T-helper 2 cell (primary cell): ENCODE results near the gene FAM3D.
A peak's percentile ranks its signal among the peaks of the same experiment; 100 is the strongest.

ENCODE experiments used
- DNase-seq, 5 experiments: peaks; one replicate each; pipeline versions ENCODE4 v3.0.0 to v3.0.0-alpha.2; 2012 to 2022

Gene FAM3D

GRCh38 chr3:58625196-58625824, 41.3 kb downstream of the FAM3D start:
- DNase-seq = peak in 1 of 5 experiments; percentile 41

GRCh38 chr3:58624550-58624949, 42.0 kb downstream of the FAM3D start:
- DNase-seq = no peak

GRCh38 chr3:58623961-58624360, 42.6 kb downstream of the FAM3D start:
- no peak for DNase-seq

GRCh38 chr3:58623478-58623877, 43.1 kb downstream of the FAM3D start:
- no peak for DNase-seq

GRCh38 chr3:58622892-58623291, 43.7 kb downstream of the FAM3D start:
- DNase-seq = no peak

GRCh38 chr3:58622436-58622835, 44.1 kb downstream of the FAM3D start:
- DNase-seq = no peak

GRCh38 chr3:58621086-58621830, 45.3 kb downstream of the FAM3D start:
- DNase-seq = no peak

GRCh38 chr3:58620421-58620820, 46.2 kb downstream of the FAM3D start:
- no peak for DNase-seq

- no peak for DNase-seq
Measured at GRCh38 chr3:58617338-58617761, 49.2 kb downstream of the FAM3D start.

- no peak for DNase-seq
Measured at GRCh38 chr3:58613236-58614132, 53.1 kb downstream of the FAM3D start.

- no peak for DNase-seq
Measured at GRCh38 chr3:58612830-58613229, 53.7 kb downstream of the FAM3D start.

- peak in 1 of 5 experiments; percentile 82 for DNase-seq
Measured at GRCh38 chr3:58609990-58610389, 56.6 kb downstream of the FAM3D start.

GRCh38 chr3:58608648-58609047, 57.9 kb downstream of the FAM3D start:
- DNase-seq = no peak

- peak in 1 of 5 experiments; percentile 85 for DNase-seq
Measured at GRCh38 chr3:58607816-58608215, 58.8 kb downstream of the FAM3D start.

GRCh38 chr3:58606693-58607092, 59.9 kb downstream of the FAM3D start:
- no peak for DNase-seq

- DNase-seq = no peak
Measured at GRCh38 chr3:58604031-58604430, 62.5 kb downstream of the FAM3D start.

GRCh38 chr3:58603606-58604005, 63.0 kb downstream of the FAM3D start:
- no peak for DNase-seq

GRCh38 chr3:58597770-58598310, 68.7 kb downstream of the FAM3D start:
- no peak for DNase-seq

GRCh38 chr3:58596834-58597518, 69.6 kb downstream of the FAM3D start:
- no peak for DNase-seq

GRCh38 chr3:58594117-58594516, 72.5 kb downstream of the FAM3D start:
- no peak for DNase-seq

GRCh38 chr3:58591517-58592510, 74.8 kb downstream of the FAM3D start:
- DNase-seq = no peak
